Smooth muscle cell (in vitro differentiated cells): ENCODE data around the gene SH3BP4. TPM values are rescaled to one million over a fixed set of nuclear protein-coding genes. Genes with fewer than 3 reads are reported as not detected.
A peak's percentile ranks its signal among the peaks of the same experiment; 100 is the strongest.

Source experiments
- DNase-seq: peaks from one replicate; lab custom pipeline; 2025; ENCODE audit not compliant: unreplicated experiment; lab: John Stamatoyannopoulos, UW
- H2AFZ ChIP-seq: fragments of 200-600 bp; sonication (generic); 2 replicates; pipeline ENCODE4 v1.6.0; 2016; ENCODE audit warnings: antibody characterized with exemption, low read depth, mild to moderate bottlenecking
- H3F3A ChIP-seq: fragments of 200-600 bp; sonication (generic); 2 replicates; pipeline ENCODE4 v1.6.0; 2017; ENCODE audit warnings: antibody characterized with exemption, low read depth
- H3K27ac ChIP-seq: fragments of 200-600 bp; sonication (generic); 2 replicates; pipeline ENCODE4 v1.5.1; 2016; ENCODE audit warnings: low read depth, mild to moderate bottlenecking
- H3K27me3 ChIP-seq: fragments of 200-600 bp; sonication (generic); 2 replicates; pipeline ENCODE4 v1.6.1; 2016; ENCODE audit warnings: low read depth, mild to moderate bottlenecking
- H3K36me3 ChIP-seq: fragments of 200-600 bp; sonication (generic); 2 replicates; pipeline ENCODE4 v1.5.1; 2016; ENCODE audit warnings: low read depth
- H3K4me1 ChIP-seq: fragments of 200-600 bp; sonication (generic); 2 replicates; pipeline ENCODE4 v1.5.1; 2016; ENCODE audit warnings: low read depth
- H3K4me2 ChIP-seq: fragments of 200-600 bp; sonication (generic); 2 replicates; pipeline ENCODE4 v1.6.0; 2016; ENCODE audit warnings: mild to moderate bottlenecking
- H3K4me3 ChIP-seq: fragments of 200-600 bp; sonication (generic); 2 replicates; pipeline ENCODE4 v1.5.1; 2016; ENCODE audit warnings: mild to moderate bottlenecking
- H3K79me2 ChIP-seq: fragments of 200-600 bp; sonication (generic); 2 replicates; pipeline ENCODE4 v1.6.0; 2016; ENCODE audit warnings: low read depth, mild to moderate bottlenecking
- H3K9ac ChIP-seq: fragments of 200-600 bp; sonication (generic); 2 replicates; pipeline ENCODE4 v1.6.0; 2016; ENCODE audit warnings: low read depth
- H3K9me3 ChIP-seq: fragments of 200-600 bp; sonication (generic); replicated peaks from 2 replicates; pipeline ENCODE4 v1.5.1; 2016; ENCODE audit warnings: low read depth
- H4K20me1 ChIP-seq: fragments of 200-600 bp; sonication (generic); 2 replicates; pipeline ENCODE4 v1.6.0; 2016; ENCODE audit warnings: low read depth
- WGBS: methylation state at CpG from one replicate; pipeline ENCODE4 v1.1.7; 2016; ENCODE audit warnings: low lambda C conversion rate; 5-methylcytosine and 5-hydroxymethylcytosine counted together
- polyA plus RNA-seq: library from polyadenylated mRNA; unstranded; fragments of >200 nt; fragmentation: Nextera tagmentation; extraction: Ambion mirVana; gene quantifications from 2 replicates; pipeline ENCODE4 v1.2.1, GENCODE V29; 2016
- total RNA-seq: library from RNA; depleted of rRNA; stranded (reverse); fragments of >200 nt; gene quantifications from 2 replicates; pipeline ENCODE4 v1.2.3, GENCODE V29; 2014
- TF ChIP-seq, protein P1 (sequence below): fragments of 200-600 bp; sonication (generic); IDR thresholded peaks from 2 replicates; pipeline ENCODE4 v1.5.1; 2017; ENCODE audit warnings: borderline replicate concordance, mild to moderate bottlenecking, antibody characterized with exemption; ENCODE audit not compliant: insufficient read depth, poor library complexity, severe bottlenecking

The SH3BP4 gene
- total and polyA plus RNA-seq, 2 experiments from 2014 or later = 38.9 to 47.7 TPM

DNA sequence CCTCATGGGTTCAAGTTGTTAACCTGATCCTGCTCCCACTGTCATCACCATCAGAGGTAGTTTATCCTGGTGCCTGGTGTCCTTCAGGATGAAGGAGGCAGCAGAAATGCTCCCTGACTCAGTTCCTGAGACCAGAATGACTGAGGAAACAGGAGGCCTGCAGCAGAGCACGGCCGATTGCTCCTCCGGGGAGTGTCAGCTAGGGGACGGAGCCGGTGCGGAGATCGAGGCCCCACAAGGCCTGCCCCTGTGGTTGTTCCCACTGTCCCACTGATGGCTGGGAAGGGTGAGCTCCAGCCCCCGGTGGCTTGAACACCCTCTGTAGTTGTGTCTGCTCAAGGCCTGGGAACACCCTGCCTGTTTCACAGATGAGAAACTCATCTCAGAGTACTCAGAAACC, 45.6 kb downstream of the SH3BP4 start:
- Histone ChIP-seq H3K9ac (no peak overlapping the region), H3K36me3 (no peaks in the 10 kb centered on the region), H3K4me2 (peak overlapping the region; percentile 44), H3K27me3 (no peaks in the 10 kb centered on the region), H3K9me3 (no peaks in the 10 kb centered on the region), H2AFZ (no peak overlapping the region), H3K27ac (peak overlapping the region; percentile 50), H3F3A (peaks cover 32% of the 10 kb centered on the region), H3K4me3 (no peak overlapping the region), H3K79me2 (peaks cover 37% of the 10 kb centered on the region), H3K4me1 (peaks cover 43% of the 10 kb centered on the region), H4K20me1 (peaks cover 100% of the 10 kb centered on the region)
- 81% methylated on average over 8 of the region's 8 CpGs for WGBS
- DNase-seq = no peak
- TF ChIP-seq, protein P1, sequence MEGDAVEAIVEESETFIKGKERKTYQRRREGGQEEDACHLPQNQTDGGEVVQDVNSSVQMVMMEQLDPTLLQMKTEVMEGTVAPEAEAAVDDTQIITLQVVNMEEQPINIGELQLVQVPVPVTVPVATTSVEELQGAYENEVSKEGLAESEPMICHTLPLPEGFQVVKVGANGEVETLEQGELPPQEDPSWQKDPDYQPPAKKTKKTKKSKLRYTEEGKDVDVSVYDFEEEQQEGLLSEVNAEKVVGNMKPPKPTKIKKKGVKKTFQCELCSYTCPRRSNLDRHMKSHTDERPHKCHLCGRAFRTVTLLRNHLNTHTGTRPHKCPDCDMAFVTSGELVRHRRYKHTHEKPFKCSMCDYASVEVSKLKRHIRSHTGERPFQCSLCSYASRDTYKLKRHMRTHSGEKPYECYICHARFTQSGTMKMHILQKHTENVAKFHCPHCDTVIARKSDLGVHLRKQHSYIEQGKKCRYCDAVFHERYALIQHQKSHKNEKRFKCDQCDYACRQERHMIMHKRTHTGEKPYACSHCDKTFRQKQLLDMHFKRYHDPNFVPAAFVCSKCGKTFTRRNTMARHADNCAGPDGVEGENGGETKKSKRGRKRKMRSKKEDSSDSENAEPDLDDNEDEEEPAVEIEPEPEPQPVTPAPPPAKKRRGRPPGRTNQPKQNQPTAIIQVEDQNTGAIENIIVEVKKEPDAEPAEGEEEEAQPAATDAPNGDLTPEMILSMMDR = no peak

DNA sequence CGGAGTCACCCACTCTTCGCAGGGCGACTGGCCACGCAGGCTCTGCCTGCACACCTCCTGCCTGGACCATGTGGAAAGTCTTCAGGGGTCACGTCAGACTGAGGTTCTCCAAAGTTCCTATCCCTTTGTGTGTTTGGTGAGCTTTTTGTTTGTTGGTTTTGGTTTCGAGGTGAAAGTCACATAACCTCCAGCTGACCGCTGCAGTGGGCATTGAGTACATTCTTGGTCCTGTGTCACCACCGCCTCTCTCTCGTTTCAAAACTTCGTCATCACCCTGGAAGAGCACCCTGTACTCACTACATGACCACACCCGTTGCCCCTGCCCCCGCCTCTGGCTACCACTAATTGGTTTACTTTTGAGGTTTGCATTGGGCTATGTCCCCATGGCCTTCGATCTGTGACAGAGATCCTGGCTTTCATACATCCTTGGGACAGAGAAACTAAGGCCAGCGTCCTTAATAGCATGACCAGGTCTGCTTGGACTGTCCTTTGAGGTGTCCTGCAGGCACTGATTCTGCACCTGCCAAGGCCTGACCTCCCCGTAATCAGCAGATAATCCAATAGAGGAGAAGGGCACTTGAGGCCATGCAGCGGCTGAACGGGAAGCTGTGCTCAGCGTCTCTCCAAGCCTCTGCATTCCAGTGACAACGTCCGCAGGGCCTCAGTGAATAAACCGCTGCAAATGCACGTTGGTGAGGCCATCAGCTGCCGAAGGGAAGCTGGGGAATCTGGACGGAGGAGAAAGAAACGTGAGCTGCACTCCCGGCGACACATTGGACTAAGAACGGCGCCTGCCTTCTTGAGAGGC, 46.8 kb downstream of the SH3BP4 start:
- Histone ChIP-seq H3K79me2 (peaks cover 36% of the 10 kb centered on the region), H3F3A (peaks cover 32% of the 10 kb centered on the region), H3K27me3 (no peaks in the 10 kb centered on the region), H3K4me3 (no peak overlapping the region), H3K9ac (no peak overlapping the region), H2AFZ (no peak overlapping the region), H3K9me3 (no peaks in the 10 kb centered on the region), H3K4me2 (peak overlapping the region; percentile 13), H4K20me1 (peaks cover 100% of the 10 kb centered on the region), H3K36me3 (no peaks in the 10 kb centered on the region), H3K27ac (no peak overlapping the region), H3K4me1 (peaks cover 42% of the 10 kb centered on the region)
- TF ChIP-seq, protein P1 = no peak
- DNase-seq = no peak
- WGBS = 63% methylated on average over 29 of the region's 29 CpGs

DNA sequence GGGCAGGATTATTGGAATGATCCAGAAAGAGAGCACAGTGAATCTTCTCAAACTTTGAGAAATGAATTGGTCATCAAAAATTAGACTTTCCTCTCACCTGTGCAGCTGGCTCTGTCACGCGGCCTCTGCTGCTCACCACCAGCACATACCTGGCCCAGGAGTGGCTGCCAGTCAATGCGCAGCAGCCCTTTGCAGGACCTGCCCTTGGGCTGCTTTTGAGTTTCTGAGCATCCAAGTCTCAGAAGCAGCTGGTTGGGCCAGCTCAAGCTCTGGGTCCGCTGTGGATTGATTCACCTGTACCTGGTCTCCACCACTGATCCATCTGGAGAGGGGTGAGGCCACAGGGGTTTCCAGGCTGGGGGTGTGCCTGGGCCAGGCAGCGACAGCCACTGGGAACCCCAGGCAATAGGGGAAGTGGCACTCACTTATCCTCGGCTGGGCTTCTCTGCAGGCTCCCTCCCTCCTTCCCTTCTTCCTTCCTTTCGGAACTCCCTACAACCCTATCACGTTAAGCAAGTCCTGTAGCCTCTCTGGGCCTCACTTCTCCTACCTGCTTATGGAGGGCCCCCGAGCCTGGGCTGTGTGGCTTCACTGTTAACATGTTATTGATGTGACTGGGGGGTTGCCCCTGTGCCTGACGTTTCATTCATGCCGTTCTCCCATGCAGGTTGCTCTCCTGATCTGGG, 48.1 kb downstream of the SH3BP4 start:
- Histone ChIP-seq H3K27ac (peak overlapping the region; percentile 58), H2AFZ (no peak overlapping the region), H3K27me3 (no peaks in the 10 kb centered on the region), H3K4me2 (peak overlapping the region; percentile 70), H4K20me1 (peaks cover 100% of the 10 kb centered on the region), H3K36me3 (no peaks in the 10 kb centered on the region), H3K9ac (no peak overlapping the region), H3K4me3 (no peak overlapping the region), H3K9me3 (no peaks in the 10 kb centered on the region), H3K4me1 (peaks cover 31% of the 10 kb centered on the region), H3K79me2 (peaks cover 36% of the 10 kb centered on the region), H3F3A (peaks cover 32% of the 10 kb centered on the region)
- TF ChIP-seq, protein P1 = no peak
- no peak for DNase-seq
- 82% methylated on average over 11 of the region's 11 CpGs for WGBS
